GM18508 (cell line): ENCODE results near the gene C6orf47.

Source experiments
- ATAC-seq: cut with Tn5 transposase; IDR thresholded peaks from one replicate; pipeline ENCODE4 v1.9.1; 2021; ENCODE audit warnings: moderate number of reproducible peaks; ENCODE audit not compliant: insufficient read depth, unreplicated experiment

C6orf47 gene

GRCh38 chr6:31663126-31663960, 2.8 kb upstream of the C6orf47 start:
- no peak for ATAC-seq

- no peak for ATAC-seq
These were observed 1.6 kb upstream of the C6orf47 start for GRCh38 chr6:31662124-31662723.

GRCh38 chr6:31661262-31662123, 915 bp upstream of the C6orf47 start:
- no peak for ATAC-seq

- no peak for ATAC-seq
These were observed 763 bp downstream of the C6orf47 start for GRCh38 chr6:31659649-31660380.

GRCh38 chr6:31658983-31659648, 1.5 kb downstream of the C6orf47 start:
- ATAC-seq = no peak

- no peak for ATAC-seq
These were observed 2.4 kb downstream of the C6orf47 start for GRCh38 chr6:31658158-31658688.

GRCh38 chr6:31657406-31658157, 3.0 kb downstream of the C6orf47 start:
- ATAC-seq = no peak

GRCh38 chr6:31655349-31656237, 5.0 kb downstream of the C6orf47 start, which contains the start of gene APOM:
Gene APOM, plus strand, starts transcription at chr6:31655894. Its CDS starts 73 bp downstream, at chr6:31655967.
- ATAC-seq = no peak

- ATAC-seq = no peak
These were observed 5.8 kb downstream of the C6orf47 start for GRCh38 chr6:31654574-31655348.

- ATAC-seq = peak; percentile 33
These were observed 7.5 kb downstream of the C6orf47 start for GRCh38 chr6:31652925-31653724.

- ATAC-seq = no peak
These were observed 8.9 kb downstream of the C6orf47 start for GRCh38 chr6:31651602-31652191.

GRCh38 chr6:31645325-31645724, 15.3 kb downstream of the C6orf47 start:
- no peak for ATAC-seq

- no peak for ATAC-seq
These were observed 16.6 kb downstream of the C6orf47 start for GRCh38 chr6:31643818-31644454.

GRCh38 chr6:31642798-31643570, 17.6 kb downstream of the C6orf47 start:
- ATAC-seq = no peak

- ATAC-seq = no peak
These were observed 19.2 kb downstream of the C6orf47 start for GRCh38 chr6:31641370-31641769.
